H9 (cell line): Measurements from ENCODE around the gene OOEP. TPM values are rescaled to one million over a fixed set of nuclear protein-coding genes. Genes with fewer than 3 reads are reported as not detected.

Experiments
- DNase-seq: peaks from one replicate; pipeline ENCODE4 v3.0.0-alpha.2; 2017
- H2AFZ ChIP-seq: one replicate; pipeline ENCODE4 v1.6.1; 2013; ENCODE audit warnings: mild to moderate bottlenecking, low read length, control low read depth, moderate library complexity
- H2AK5ac ChIP-seq: 2 replicates; pipeline ENCODE4 v1.6.1; 2013; ENCODE audit warnings: low read length, control low read depth, mixed read lengths; ENCODE audit not compliant: insufficient read length
- H2BK120ac ChIP-seq: one replicate; pipeline ENCODE4 v1.6.1; 2013; ENCODE audit warnings: low read depth, mild to moderate bottlenecking, low read length, control low read depth, inconsistent platforms; ENCODE audit not compliant: poor library complexity, severe bottlenecking
- H2BK12ac ChIP-seq: 2 replicates; pipeline ENCODE4 v1.6.1; 2013; ENCODE audit warnings: low read length, control low read depth, mixed read lengths, low read depth; ENCODE audit not compliant: insufficient read length
- H2BK15ac ChIP-seq: 2 replicates; pipeline ENCODE4 v1.6.1; 2013; ENCODE audit warnings: low read depth, low read length, control low read depth
- H2BK20ac ChIP-seq: one replicate; pipeline ENCODE4 v1.6.1; 2013; ENCODE audit warnings: low read depth, mild to moderate bottlenecking, low read length, control low read depth, inconsistent platforms; ENCODE audit not compliant: poor library complexity, severe bottlenecking
- H2BK5ac ChIP-seq: 2 replicates; pipeline ENCODE4 v1.6.1; 2013; ENCODE audit warnings: low read length, control low read depth, mixed read lengths; ENCODE audit not compliant: insufficient read length
- H3K14ac ChIP-seq: 2 replicates; pipeline ENCODE4 v1.6.1; 2013; ENCODE audit warnings: low read length, control low read depth; ENCODE audit not compliant: insufficient read depth
- H3K18ac ChIP-seq: 2 replicates; pipeline ENCODE4 v1.6.1; 2013; ENCODE audit warnings: low read depth, mild to moderate bottlenecking, mixed read lengths, low read length, control low read depth; ENCODE audit not compliant: insufficient read length
- H3K23ac ChIP-seq: 2 replicates; pipeline ENCODE4 v1.6.1; 2013; ENCODE audit warnings: low read length, control low read depth, mixed read lengths, low read depth; ENCODE audit not compliant: insufficient read length
- H3K23me2 ChIP-seq: 2 replicates; pipeline ENCODE4 v1.6.1; 2013; ENCODE audit warnings: low read depth, mild to moderate bottlenecking, mixed read lengths, low read length, control low read depth; ENCODE audit not compliant: insufficient read length, poor library complexity, severe bottlenecking
- H3K27ac ChIP-seq: 2 replicates; pipeline ENCODE4 v1.5.1; 2013; ENCODE audit warnings: low read length, control low read depth, mixed read lengths, low read depth; ENCODE audit not compliant: insufficient read length
- H3K27me3 ChIP-seq: 2 replicates; pipeline ENCODE4 v1.6.1; 2013; ENCODE audit warnings: low read length, control low read depth, inconsistent platforms; ENCODE audit not compliant: insufficient read depth
- H3K4ac ChIP-seq: 2 replicates; pipeline ENCODE4 v1.6.1; 2013; ENCODE audit warnings: low read depth, mild to moderate bottlenecking, control low read depth, inconsistent platforms, low read length, moderate library complexity
- H3K4me1 ChIP-seq: 2 replicates; pipeline ENCODE4 v1.6.1; 2013; ENCODE audit warnings: low read length, control low read depth, inconsistent platforms; ENCODE audit not compliant: insufficient read depth
- H3K4me2 ChIP-seq: 2 replicates; pipeline ENCODE4 v1.6.1; 2013; ENCODE audit warnings: low read length, control low read depth, mixed read lengths; ENCODE audit not compliant: insufficient read length, insufficient read depth
- H3K56ac ChIP-seq: 2 replicates; pipeline ENCODE4 v1.6.1; 2013; ENCODE audit warnings: low read depth, mild to moderate bottlenecking, mixed read lengths, low read length, control low read depth; ENCODE audit not compliant: insufficient read length
- H3K79me1 ChIP-seq: 2 replicates; pipeline ENCODE4 v1.6.1; 2013; ENCODE audit warnings: low read depth, mild to moderate bottlenecking, moderate library complexity, low read length, control low read depth, inconsistent platforms; ENCODE audit not compliant: insufficient read depth, poor library complexity, severe bottlenecking
- H3K79me2 ChIP-seq: 2 replicates; pipeline ENCODE4 v1.6.1; 2013; ENCODE audit warnings: low read length, control low read depth, inconsistent platforms; ENCODE audit not compliant: insufficient read depth
- H3K9ac ChIP-seq: 2 replicates; pipeline ENCODE4 v1.6.1; 2013; ENCODE audit warnings: low read length, control low read depth, mixed read lengths; ENCODE audit not compliant: insufficient read length; ENCODE audit errors: extremely low read depth
- H3K9me3 ChIP-seq: one replicate; pipeline ENCODE4 v1.6.1; 2013; ENCODE audit warnings: low read depth, low read length, inconsistent platforms; ENCODE audit not compliant: control insufficient read depth
- H3T11ph ChIP-seq: one replicate; pipeline ENCODE4 v1.6.1; 2013; ENCODE audit warnings: mild to moderate bottlenecking, low read length, control low read depth, inconsistent platforms
- H4K20me1 ChIP-seq: one replicate; pipeline ENCODE4 v1.6.1; 2013; ENCODE audit not compliant: control insufficient read depth, insufficient read length, insufficient read depth
- H4K5ac ChIP-seq: 2 replicates; pipeline ENCODE4 v1.6.1; 2013; ENCODE audit warnings: low read depth, mild to moderate bottlenecking, mixed read lengths, low read length, control low read depth; ENCODE audit not compliant: insufficient read length
- H4K8ac ChIP-seq: replicated peaks from 2 replicates; pipeline ENCODE4 v1.6.1; 2013; ENCODE audit warnings: low read length, control low read depth, mixed read lengths, low read depth; ENCODE audit not compliant: insufficient read length
- H4K91ac ChIP-seq: 2 replicates; pipeline ENCODE4 v1.6.1; 2013; ENCODE audit warnings: low read depth, mild to moderate bottlenecking, moderate library complexity, mixed read lengths, low read length, control low read depth; ENCODE audit not compliant: insufficient read length
- H3K27ac Mint-ChIP-seq, 3 experiments: 2 replicates in 2 of 3; 3 replicates in 1 of 3; pipeline ENCODE4 v1.8.0; 2020 to 2021; ENCODE audit warnings: mixed read lengths in 3 of 3, mild to moderate bottlenecking in 1 of 3, moderate library complexity in 1 of 3
- H3K27me3 Mint-ChIP-seq: 2 replicates; pipeline ENCODE4 v1.8.0; 2021; ENCODE audit warnings: low read depth, mild to moderate bottlenecking, moderate library complexity, mixed read lengths
- H3K36me3 Mint-ChIP-seq, 3 experiments: 2 replicates in 2 of 3; 3 replicates in 1 of 3; pipeline ENCODE4 v1.8.0; 2020 to 2021; ENCODE audit warnings: low read depth in 3 of 3, mixed read lengths in 3 of 3; ENCODE audit not compliant: insufficient read depth in 1 of 3
- H3K4me1 Mint-ChIP-seq, 2 experiments: 2 replicates each; pipeline ENCODE4 v1.8.0; 2020; ENCODE audit warnings: mixed read lengths in 2 of 2
- H3K4me3 Mint-ChIP-seq, 2 experiments: 2 replicates in 1 of 2; 3 replicates in 1 of 2; pipeline ENCODE4 v1.8.0; 2020 to 2021; ENCODE audit warnings: mild to moderate bottlenecking in 2 of 2, mixed read lengths in 2 of 2, moderate library complexity in 1 of 2
- H3K9me3 Mint-ChIP-seq, 2 experiments: 2 replicates in 1 of 2; 3 replicates in 1 of 2; pipeline ENCODE4 v1.8.0; 2020; ENCODE audit warnings: mild to moderate bottlenecking in 2 of 2, mixed read lengths in 2 of 2, moderate library complexity in 1 of 2
- CTCF ChIP-seq: fragments of 200-600 bp; sonication (generic); conservative IDR thresholded peaks from 3 replicates; pipeline ENCODE4 v1.8.0; 2021; ENCODE audit warnings: antibody characterized with exemption, mild to moderate bottlenecking
- WGBS: extraction: QIAGEN DNeasy Blood & Tissue Kit; methylation state at CpG from one replicate; pipeline ENCODE4 v1.1.7; 2013; ENCODE audit warnings: missing lambda C conversion rate, low lambda C conversion rate, mixed read lengths; ENCODE audit not compliant: insufficient read length; ENCODE audit errors: extremely low coverage; 5-methylcytosine and 5-hydroxymethylcytosine counted together
- total RNA-seq: library from RNA; stranded (reverse); gene quantifications from 2 replicates; pipeline ENCODE4 v1.2.1, GENCODE V29; 2021

Gene OOEP
- total RNA-seq, 1 experiment from 2014 or later: not detected

- Histone ChIP-seq H2BK5ac (no peak overlapping the region), H2BK120ac (no peak overlapping the region), H3K27me3 (no peaks in the 10 kb centered on the region), H2BK20ac (no peak overlapping the region), H4K20me1 (no peaks in the 10 kb centered on the region), H2AK5ac (no peak overlapping the region), H2AFZ (peak overlapping the region; percentile 32), H3K18ac (no peak overlapping the region), H3K23me2 (no peaks in the 10 kb centered on the region), H4K8ac (no peak overlapping the region), H4K91ac (no peak overlapping the region), H3K4ac (no peak overlapping the region), H3K56ac (no peak overlapping the region), H3K79me1 (no peaks in the 10 kb centered on the region), H3K4me1 (no peaks in the 10 kb centered on the region), H3K4me2 (no peak overlapping the region), H3K27ac (no peak overlapping the region), H3K14ac (no peak overlapping the region), H2BK15ac (no peak overlapping the region), H3K23ac (no peak overlapping the region), H3K9ac (no peak overlapping the region), H3K79me2 (no peaks in the 10 kb centered on the region), H3K9me3 (no peaks in the 10 kb centered on the region), H4K5ac (no peak overlapping the region), H2BK12ac (no peak overlapping the region), H3T11ph (no peak overlapping the region)
- Mint-ChIP-seq H3K36me3 (no peaks in the 10 kb centered on the region), H3K4me3 (no peak overlapping the region), H3K27ac (no peak overlapping the region), H3K9me3 (peaks cover 0 to 12% of the 10 kb centered on the region in 2 experiments; a peak in 3 of 5 replicates), H3K27me3 (no peaks in the 10 kb centered on the region; the same call in 1 of the 2 replicates), H3K4me1 (no peaks in the 10 kb centered on the region)
- WGBS: no CpG with 5 or more reads among the region's 1 CpG
- no peak for TF ChIP-seq CTCF
- DNase-seq: no peak
Measured at GRCh38 chr6:73375216-73375615, 5.5 kb upstream of the OOEP start.
